Stimulated activated CD8-positive, alpha-beta memory T cell treated with anti-CD3 and anti-CD28 coated beads, Interleukin-4, amount 100 ng/mL, for 24 hours (primary cell): ENCODE measurements around the gene KIF13A.
"Not testable (repeated sequence)": the region's sequence is repeated elsewhere in the genome, so short reads cannot be mapped to it uniquely, and the experiment has no call there.

Experiments
- DNase-seq: peaks from one replicate; pipeline ENCODE4 v3.0.0-alpha.2; 2020; ENCODE audit warnings: low read depth

Gene KIF13A

GRCh38 chr6:17900011-17900410 is 87.4 kb downstream of the KIF13A start:
- no peak for DNase-seq

- no peak for DNase-seq
These were observed 87.9 kb downstream of the KIF13A start for GRCh38 chr6:17899491-17899890.

- no peak for DNase-seq
These were observed 89.8 kb downstream of the KIF13A start for GRCh38 chr6:17897681-17898080.

- no peak for DNase-seq
These were observed 92.5 kb downstream of the KIF13A start for GRCh38 chr6:17894905-17895304.

- no peak for DNase-seq
These were observed 93.2 kb downstream of the KIF13A start for GRCh38 chr6:17894191-17894590.

GRCh38 chr6:17892097-17892686 is 95.2 kb downstream of the KIF13A start:
- no peak for DNase-seq

- DNase-seq, result no peak
These were observed 97.1 kb downstream of the KIF13A start for GRCh38 chr6:17890309-17890708.

GRCh38 chr6:17889777-17890176 is 97.7 kb downstream of the KIF13A start:
- not testable (repeated sequence) for DNase-seq

- DNase-seq, result no peak
These were observed 100.5 kb downstream of the KIF13A start for GRCh38 chr6:17886891-17887290.

- DNase-seq, result no peak
These were observed 101.4 kb downstream of the KIF13A start for GRCh38 chr6:17885889-17886576.

GRCh38 chr6:17884498-17885478 is 102.6 kb downstream of the KIF13A start:
- no peak for DNase-seq

GRCh38 chr6:17883665-17884497 is 103.6 kb downstream of the KIF13A start:
- DNase-seq, result no peak

GRCh38 chr6:17881085-17881858 is 106.2 kb downstream of the KIF13A start:
- DNase-seq, result no peak

GRCh38 chr6:17879184-17879583 is 108.3 kb downstream of the KIF13A start:
- DNase-seq, result no peak

- no peak for DNase-seq
These were observed 108.7 kb downstream of the KIF13A start for GRCh38 chr6:17878734-17879133.

GRCh38 chr6:17877895-17878440 is 109.5 kb downstream of the KIF13A start:
- DNase-seq, result no peak

GRCh38 chr6:17877196-17877894 is 110.1 kb downstream of the KIF13A start:
- no peak for DNase-seq

GRCh38 chr6:17874753-17875152 is 112.7 kb downstream of the KIF13A start:
- no peak for DNase-seq

GRCh38 chr6:17872908-17873307 is 114.5 kb downstream of the KIF13A start:
- no peak for DNase-seq

- DNase-seq, result no peak
These were observed 115.6 kb downstream of the KIF13A start for GRCh38 chr6:17871836-17872235.
